ENCODE measurements around the gene WASHC2C. TPM values are rescaled to one million over a fixed set of nuclear protein-coding genes. Genes with fewer than 3 reads are reported as not detected.
"Not testable (repeated sequence)": the region's sequence is repeated elsewhere in the genome, so short reads cannot be mapped to it uniquely, and the experiment has no call there.

The WASHC2C gene
- total RNA-seq, 1 donor from 2014 or later = 30.3 TPM

DNA sequence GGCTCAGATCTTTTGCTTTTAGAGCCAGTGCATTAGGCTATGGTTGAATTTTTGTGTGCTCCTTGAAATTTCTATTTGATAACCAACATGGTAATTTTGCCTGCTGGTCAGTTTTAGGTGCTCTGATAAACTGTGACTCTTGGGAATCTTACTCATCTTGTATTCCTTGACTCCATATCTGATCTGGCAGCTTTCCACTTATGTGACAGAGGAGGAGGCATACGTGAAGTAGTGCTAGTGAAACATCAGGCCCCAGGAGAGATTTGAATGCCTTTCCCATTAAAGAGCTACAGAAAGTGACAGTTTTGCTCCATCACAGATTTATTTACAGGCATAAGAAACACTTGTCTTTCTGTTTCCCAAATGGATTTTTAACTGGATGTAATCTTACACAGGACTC is 59.2 kb downstream of the WASHC2C start:
- DNase-seq; H3K27me3 ChIP-seq (ENCODE audit: low read depth); H3K9me3 ChIP-seq (replicated peaks); H3K4me1 ChIP-seq; H3K27ac ChIP-seq (replicated peaks); H3K4me3 ChIP-seq; intact Hi-C loops (cut with micrococcal nuclease): not testable (repeated sequence)
- H3K36me3 ChIP-seq = peaks cover 37% of the 10 kb centered on the region

DNA sequence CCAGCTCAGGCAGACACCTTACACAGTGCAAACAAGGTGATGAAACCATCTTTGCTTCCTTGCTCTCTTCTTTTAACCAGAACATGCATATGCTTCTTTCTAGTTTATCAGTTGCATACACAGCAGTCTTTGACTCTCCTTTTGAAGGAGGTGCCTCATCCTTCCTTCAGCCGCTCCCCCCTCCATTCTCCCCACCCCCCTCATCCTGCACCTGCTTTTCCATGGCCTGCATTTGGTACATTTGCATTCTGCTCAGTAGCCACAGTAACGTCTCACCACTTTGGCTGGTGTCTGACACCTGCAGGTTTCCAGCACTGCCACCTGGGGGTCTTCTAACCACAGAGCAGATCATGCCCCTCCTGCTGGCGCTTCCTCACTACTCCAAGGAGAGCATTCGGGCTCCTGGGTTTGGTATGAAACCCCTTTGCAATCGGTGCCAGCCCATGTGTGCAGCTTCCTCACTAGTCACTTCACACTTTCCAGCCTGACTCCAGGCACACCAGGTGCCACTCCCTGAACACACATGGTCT is 60.2 kb downstream of the WASHC2C start:
- H3K27ac ChIP-seq (replicated peaks); H3K9me3 ChIP-seq (replicated peaks); DNase-seq; H3K4me1 ChIP-seq; H3K27me3 ChIP-seq (ENCODE audit: low read depth); intact Hi-C loops (cut with micrococcal nuclease); H3K4me3 ChIP-seq: not testable (repeated sequence)
- peaks cover 47% of the 10 kb centered on the region for H3K36me3 ChIP-seq

DNA sequence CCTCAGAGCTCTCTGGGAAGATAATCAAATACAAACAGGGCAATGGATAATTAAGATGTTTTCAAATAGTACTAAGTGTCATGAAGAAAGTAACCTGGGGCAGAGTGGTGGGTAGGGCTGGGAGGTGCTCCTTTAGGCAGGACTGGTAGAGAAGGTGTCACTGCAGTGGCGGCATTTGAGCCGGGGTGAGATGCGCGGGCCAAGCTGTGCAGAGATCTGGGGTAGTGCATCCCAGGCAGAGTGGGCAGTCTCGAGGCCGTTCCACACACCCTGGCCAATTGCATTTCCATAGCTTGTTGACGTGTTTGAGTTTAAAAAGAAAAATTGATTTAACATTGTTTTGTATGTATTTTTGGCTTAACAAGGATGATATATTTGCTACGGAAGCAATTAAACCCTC is 62.9 kb downstream of the WASHC2C start:
- H3K27ac ChIP-seq (replicated peaks); H3K4me3 ChIP-seq; H3K27me3 ChIP-seq (ENCODE audit: low read depth); H3K4me1 ChIP-seq; intact Hi-C loops (cut with micrococcal nuclease); H3K9me3 ChIP-seq (replicated peaks); DNase-seq: not testable (repeated sequence)
- peaks cover 50% of the 10 kb centered on the region for H3K36me3 ChIP-seq

DNA sequence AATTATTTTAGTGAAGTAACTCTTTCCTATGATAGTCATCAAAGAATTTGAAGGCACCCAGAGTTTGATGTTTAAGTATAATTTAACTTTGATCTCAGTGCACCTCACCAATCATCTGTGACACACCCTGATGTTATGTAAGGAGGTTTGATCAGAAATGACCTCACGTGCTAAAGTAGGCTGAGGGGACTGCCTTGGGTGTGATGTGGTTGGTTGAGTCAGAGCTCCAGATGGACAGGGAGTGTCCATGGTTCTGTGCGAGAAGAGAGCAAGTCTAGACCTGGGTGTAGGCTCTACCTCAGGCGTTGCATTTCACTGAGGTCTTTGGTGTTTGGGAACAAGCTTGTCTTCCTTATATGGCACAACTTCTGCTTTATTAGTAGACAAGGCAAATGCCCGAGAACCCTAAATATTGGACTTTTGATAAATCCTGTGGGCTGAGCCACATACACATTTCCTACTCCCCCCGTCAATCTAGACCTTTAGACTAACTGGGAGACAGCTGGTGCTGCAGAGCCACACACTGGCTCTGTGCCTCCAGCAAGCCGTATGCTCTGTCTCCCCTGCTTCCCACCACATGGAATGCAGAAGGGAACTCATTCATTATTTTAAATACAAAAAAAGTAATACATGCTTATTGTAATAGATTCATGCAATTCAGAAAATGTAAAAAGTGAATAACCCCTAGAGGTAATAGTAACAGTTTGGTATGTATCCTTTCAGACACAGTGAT is 63.8 kb downstream of the WASHC2C start:
- H3K4me3 ChIP-seq; H3K27me3 ChIP-seq (ENCODE audit: low read depth); DNase-seq; H3K4me1 ChIP-seq; H3K9me3 ChIP-seq (replicated peaks); intact Hi-C loops (cut with micrococcal nuclease); H3K27ac ChIP-seq (replicated peaks): not testable (repeated sequence)
- H3K36me3 ChIP-seq = peaks cover 43% of the 10 kb centered on the region

DNA sequence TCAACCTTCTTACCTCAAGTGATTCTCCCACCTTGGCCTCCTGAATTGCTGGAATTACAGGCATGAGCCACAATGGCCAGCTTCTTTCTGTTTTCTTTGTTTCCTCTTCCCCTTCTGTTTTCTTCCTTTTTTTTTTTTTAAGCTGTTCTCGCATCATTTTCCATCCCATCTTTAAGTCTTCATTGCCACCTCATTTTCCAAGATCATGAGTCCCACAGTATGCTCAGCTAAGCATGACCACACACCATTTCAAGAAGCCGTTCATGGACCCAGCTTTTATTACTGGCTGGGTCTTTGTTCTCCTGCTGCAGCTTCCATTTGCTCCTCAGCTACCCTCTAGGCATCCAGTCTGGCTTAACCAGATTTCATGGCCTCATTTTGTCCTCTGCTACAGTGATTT is 67.7 kb downstream of the WASHC2C start:
- H3K4me1 ChIP-seq; H3K27me3 ChIP-seq (ENCODE audit: low read depth); intact Hi-C loops (cut with micrococcal nuclease); H3K4me3 ChIP-seq; DNase-seq; H3K9me3 ChIP-seq (replicated peaks); H3K27ac ChIP-seq (replicated peaks): not testable (repeated sequence)
- peaks cover 26% of the 10 kb centered on the region for H3K36me3 ChIP-seq

DNA sequence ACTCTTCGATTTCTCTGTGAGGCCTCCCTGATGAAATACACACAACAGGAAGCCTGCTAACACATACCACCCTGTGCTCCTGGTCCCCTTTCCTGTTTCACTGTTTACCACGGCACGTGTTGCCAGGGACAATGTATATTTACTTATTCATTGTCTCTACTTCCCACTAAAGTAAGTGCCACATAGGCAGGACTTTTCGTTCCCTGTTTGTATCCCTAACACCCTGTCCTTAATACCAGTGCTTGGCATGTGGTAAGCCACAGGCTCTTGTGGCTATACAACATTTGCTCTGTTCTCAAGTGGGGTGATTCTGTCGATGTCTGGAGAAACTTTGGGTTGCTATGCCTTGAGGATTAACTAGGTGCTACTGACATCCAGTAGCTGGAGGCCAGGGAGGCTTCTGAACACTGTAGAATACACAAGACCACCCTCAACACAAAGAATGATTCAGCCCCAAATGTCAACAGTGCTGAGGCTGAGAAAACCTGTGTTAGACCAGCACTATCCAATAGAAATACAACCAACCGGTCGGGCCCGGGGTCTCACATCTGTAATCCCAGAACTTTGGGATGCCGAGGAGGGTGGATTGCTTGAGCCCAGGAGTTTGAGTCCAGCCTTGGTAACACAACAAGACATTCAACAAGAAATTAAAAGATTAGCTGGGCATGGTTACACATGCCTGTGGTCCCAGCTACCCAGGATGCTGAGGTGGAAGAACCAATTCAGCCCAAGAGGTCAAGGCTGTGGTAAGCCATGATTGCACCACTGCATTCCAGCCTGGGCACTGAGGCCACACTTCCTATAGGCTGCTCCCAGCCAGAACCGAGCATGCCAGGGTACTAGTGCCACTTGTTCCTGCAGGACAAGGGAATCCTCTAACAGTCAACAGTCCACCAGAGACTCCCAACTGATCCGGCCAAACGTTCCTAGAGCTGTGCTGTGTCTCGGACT is 76.3 kb downstream of the WASHC2C start:
- H3K9me3 ChIP-seq (replicated peaks); H3K27ac ChIP-seq (replicated peaks); H3K27me3 ChIP-seq (ENCODE audit: low read depth); H3K4me3 ChIP-seq; H3K4me1 ChIP-seq; H3K36me3 ChIP-seq; DNase-seq; intact Hi-C loops (cut with micrococcal nuclease): not testable (repeated sequence)

DNA sequence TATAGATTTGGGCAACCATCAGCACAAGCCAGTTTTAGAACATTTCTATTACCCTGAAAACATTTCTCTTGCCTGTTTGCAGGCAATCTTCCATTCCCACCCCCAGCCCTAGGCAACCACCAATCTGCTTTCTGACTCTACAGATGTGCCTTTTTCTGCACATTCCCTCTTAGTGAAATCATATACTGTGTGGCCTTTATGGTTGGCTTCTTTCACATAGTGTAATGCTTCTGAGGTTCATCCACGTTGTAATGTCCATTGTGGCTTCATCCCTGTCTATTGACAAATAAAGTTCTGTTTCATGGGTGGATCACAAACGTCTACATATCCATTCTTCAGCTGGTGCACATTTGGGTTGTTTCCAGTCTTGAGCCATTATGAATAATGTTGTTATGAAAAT is 77.9 kb downstream of the WASHC2C start:
- H3K4me1 ChIP-seq; H3K27me3 ChIP-seq (ENCODE audit: low read depth); H3K4me3 ChIP-seq; H3K27ac ChIP-seq (replicated peaks); H3K36me3 ChIP-seq; DNase-seq; intact Hi-C loops (cut with micrococcal nuclease); H3K9me3 ChIP-seq (replicated peaks): not testable (repeated sequence)

DNA sequence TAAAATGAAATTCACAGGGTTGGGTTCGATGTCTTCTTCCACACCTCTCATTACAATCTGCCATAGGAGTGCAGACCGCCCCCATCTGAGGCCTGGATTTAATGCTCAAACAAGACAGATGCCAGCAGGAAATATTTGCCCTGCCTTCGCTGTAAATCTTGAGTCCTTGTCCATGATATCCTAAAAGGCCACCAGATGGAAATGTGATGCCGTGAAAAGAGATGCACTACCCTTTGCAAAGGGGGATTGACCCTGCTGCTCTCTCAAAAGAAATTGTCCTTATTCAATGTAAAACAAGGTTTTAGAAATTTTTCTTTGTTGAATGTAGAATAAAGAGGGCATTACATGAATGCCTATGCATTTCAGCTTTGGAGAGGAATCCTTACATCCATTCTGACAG is 82.8 kb downstream of the WASHC2C start:
- Histone ChIP-seq H3K9me3 (replicated peaks) (no peaks in the 10 kb centered on the region), H3K36me3 (no peaks in the 10 kb centered on the region), H3K27me3 (ENCODE audit: low read depth) (no peaks in the 10 kb centered on the region), H3K4me1 (peaks cover 5% of the 10 kb centered on the region), H3K27ac (replicated peaks) (no peak overlapping the region), H3K4me3 (no peak overlapping the region)
- no peak for DNase-seq
- intact Hi-C loops (cut with micrococcal nuclease) = no loop called here
- TF ChIP-seq, protein P1, sequence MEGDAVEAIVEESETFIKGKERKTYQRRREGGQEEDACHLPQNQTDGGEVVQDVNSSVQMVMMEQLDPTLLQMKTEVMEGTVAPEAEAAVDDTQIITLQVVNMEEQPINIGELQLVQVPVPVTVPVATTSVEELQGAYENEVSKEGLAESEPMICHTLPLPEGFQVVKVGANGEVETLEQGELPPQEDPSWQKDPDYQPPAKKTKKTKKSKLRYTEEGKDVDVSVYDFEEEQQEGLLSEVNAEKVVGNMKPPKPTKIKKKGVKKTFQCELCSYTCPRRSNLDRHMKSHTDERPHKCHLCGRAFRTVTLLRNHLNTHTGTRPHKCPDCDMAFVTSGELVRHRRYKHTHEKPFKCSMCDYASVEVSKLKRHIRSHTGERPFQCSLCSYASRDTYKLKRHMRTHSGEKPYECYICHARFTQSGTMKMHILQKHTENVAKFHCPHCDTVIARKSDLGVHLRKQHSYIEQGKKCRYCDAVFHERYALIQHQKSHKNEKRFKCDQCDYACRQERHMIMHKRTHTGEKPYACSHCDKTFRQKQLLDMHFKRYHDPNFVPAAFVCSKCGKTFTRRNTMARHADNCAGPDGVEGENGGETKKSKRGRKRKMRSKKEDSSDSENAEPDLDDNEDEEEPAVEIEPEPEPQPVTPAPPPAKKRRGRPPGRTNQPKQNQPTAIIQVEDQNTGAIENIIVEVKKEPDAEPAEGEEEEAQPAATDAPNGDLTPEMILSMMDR (IDR thresholded peaks at IDR 0.05; ENCODE audit: borderline replicate concordance) = no peak

DNA sequence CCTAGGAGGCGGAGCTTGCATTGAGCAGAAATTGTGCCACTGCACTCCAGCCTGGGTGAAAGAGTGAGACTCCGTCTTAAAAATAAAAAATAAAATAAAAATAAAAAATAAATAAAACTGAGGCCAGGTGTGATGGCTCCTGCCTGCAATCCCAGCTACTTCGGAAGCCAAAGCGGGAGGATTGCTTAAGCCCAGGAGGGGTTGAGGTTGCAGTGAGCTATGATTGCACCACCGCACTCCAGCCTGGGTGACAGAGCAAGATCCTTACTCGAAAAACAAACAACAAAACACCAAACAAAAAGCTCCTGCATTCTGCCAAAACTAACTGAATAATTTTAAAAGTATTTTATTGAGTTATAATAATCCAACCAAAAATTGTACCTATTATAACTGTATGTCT is 84.0 kb downstream of the WASHC2C start:
- H3K4me1 ChIP-seq = peaks cover 5% of the 10 kb centered on the region
- intact Hi-C loops (cut with micrococcal nuclease) = no loop called here
- H3K9me3 ChIP-seq (replicated peaks) = no peaks in the 10 kb centered on the region
- no peak overlapping the region for H3K27ac ChIP-seq (replicated peaks)
- DNase-seq = no peak
- H3K27me3 ChIP-seq (ENCODE audit: low read depth) = no peaks in the 10 kb centered on the region
- TF ChIP-seq, protein P1 (IDR thresholded peaks at IDR 0.05; ENCODE audit: borderline replicate concordance) = no peak
- H3K4me3 ChIP-seq = no peak overlapping the region
- no peaks in the 10 kb centered on the region for H3K36me3 ChIP-seq

DNA sequence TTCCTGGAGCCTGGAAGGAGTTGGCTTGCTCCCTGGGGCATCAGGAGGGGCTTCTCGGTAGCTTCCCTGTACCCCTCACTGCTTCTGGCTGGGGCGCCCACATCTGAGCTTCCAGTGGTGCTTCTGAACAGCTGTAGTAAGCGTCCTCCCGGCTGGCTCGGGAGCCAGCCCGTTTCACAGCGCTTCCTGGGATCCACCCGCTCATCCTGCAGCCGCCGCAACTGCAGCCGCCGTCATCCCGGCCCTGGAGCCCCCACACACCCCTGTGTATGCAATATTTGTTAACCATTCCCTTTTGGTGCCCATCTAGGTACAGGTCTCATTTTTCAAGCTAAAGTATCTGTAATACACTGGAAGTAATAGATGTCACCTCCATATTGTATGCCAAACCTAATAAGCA is 85.9 kb downstream of the WASHC2C start:
- intact Hi-C loops (cut with micrococcal nuclease); H3K9me3 ChIP-seq (replicated peaks); H3K4me1 ChIP-seq; DNase-seq; H3K27ac ChIP-seq (replicated peaks); H3K36me3 ChIP-seq; H3K4me3 ChIP-seq; H3K27me3 ChIP-seq (ENCODE audit: low read depth): not testable (repeated sequence)

DNA sequence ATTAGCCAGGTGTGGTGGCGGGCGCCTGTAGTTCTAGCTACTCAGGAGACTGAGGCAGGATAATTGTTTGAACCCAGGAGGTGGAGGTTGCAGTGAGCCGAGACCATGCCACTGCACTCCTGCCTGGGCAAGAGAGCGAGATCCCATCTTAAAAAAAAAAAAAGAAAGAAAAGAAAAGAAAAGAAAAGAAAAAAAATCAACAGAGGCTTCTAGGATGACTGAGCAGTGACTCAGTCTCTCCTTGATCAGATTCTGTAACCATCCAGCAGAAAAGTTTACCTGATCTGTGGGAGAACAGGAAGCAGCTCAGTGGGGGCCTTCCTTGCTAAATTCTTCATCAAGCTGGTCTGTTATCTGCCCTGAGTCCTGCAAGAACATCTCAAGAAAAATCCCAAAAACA is 87.1 kb downstream of the WASHC2C start:
- DNase-seq; H3K36me3 ChIP-seq; H3K4me1 ChIP-seq; H3K27ac ChIP-seq (replicated peaks); H3K27me3 ChIP-seq (ENCODE audit: low read depth); H3K4me3 ChIP-seq; intact Hi-C loops (cut with micrococcal nuclease); H3K9me3 ChIP-seq (replicated peaks): not testable (repeated sequence)

Data from left ventricle myocardium inferior (tissue), 1 donor.